ENCODE results near the gene SMYD3. TPM values are rescaled to one million over a fixed set of nuclear protein-coding genes. Genes with fewer than 3 reads are reported as not detected.

Gene SMYD3
- total and polyA plus RNA-seq, 10 of the 15 experiments (the other 5 are each of a cell fraction or from before 2014, with no cell fraction given) = 18.3 to 54.0 (median 24.8) TPM

DNA sequence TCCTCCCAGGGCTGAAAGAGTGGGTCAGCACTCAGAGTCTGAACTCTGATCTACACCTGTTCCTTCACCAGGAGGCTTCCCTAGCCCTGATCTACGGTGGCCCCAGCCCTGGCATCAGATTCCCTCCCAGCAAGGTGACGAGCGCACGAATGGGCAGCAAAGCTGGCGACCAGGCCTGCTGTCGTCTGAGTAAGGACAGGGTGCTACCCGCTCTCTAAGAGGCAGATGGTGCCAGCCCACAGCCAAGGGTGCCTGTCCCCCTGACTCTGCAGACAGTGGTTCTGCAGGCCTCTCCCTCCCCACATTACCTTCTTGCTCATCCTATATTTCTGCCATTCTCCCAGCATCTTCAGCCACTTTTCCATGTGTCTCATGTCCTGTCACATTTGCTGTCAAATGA, 10.3 kb upstream of the SMYD3 start:
- FAIRE-seq (no peak), ATAC-seq (no peak), DNase-seq (ENCODE audit: low read depth, low spot score) (no peak)
- H3K4me1 ChIP-seq (ENCODE audit: control insufficient read depth, insufficient read depth, low read length) = no peaks in the 10 kb centered on the region
- ChIA-PET RAD21 (ENCODE audit: unreplicated experiment) (no interaction called here), CTCF (interaction anchor here (1.1 kb wide), 1 partner anchor 20 kb away, joined by 4 read pairs; no protein-coding TSS in a partner anchor), POLR2A (no interaction called here), SMC1A (ENCODE audit: uncharacterized antibody, unreplicated experiment) (no interaction called here)
- H2AFZ ChIP-seq (ENCODE audit: control insufficient read depth, low read depth, low read length) = no peak overlapping the region
- H3K9ac ChIP-seq (ENCODE audit: control insufficient read depth, insufficient read depth, low read length) = no peak overlapping the region
- H3K79me2 ChIP-seq (ENCODE audit: control insufficient read depth, insufficient read depth, low read length) = no peaks in the 10 kb centered on the region
- 62% methylated on average over 7 of the region's 7 CpGs for WGBS (ENCODE audit: insufficient coverage, insufficient replicate concordance, low lambda C conversion rate, missing lambda C conversion rate)
- TF ChIP-seq STAT3 (IDR thresholded peaks at IDR 0.05; ENCODE audit: low read depth, low read length) = no peak
- TF ChIP-seq HDAC2 (IDR thresholded peaks at IDR 0.05) = no peak
- no peak for TF ChIP-seq ASH2L (IDR thresholded peaks at IDR 0.05; ENCODE audit: borderline replicate concordance, low read depth)
- TF ChIP-seq MEF2B (IDR thresholded peaks at IDR 0.05; ENCODE audit: partially characterized antibody, poor library complexity, severe bottlenecking) = no peak
- no peak overlapping the region for H3K4me3 ChIP-seq
- no TSS peak for BruUV-seq (replicated peaks)
- H3K27me3 ChIP-seq (replicated peaks in 1 of 2; ENCODE audit: control insufficient read depth in 2 of 2, insufficient read depth in 2 of 2, low read length in 1 of 2) = no peaks in the 10 kb centered on the region
- no peak overlapping the region for H3K27ac ChIP-seq (ENCODE audit: control insufficient read depth, insufficient read depth)
- H3K36me3 ChIP-seq (ENCODE audit: control insufficient read depth in 2 of 2, insufficient read depth in 2 of 2, low read length in 1 of 2) = no peaks in the 10 kb centered on the region
- no peak overlapping the region for H3K4me2 ChIP-seq (ENCODE audit: control insufficient read depth, insufficient read depth)
- in situ Hi-C loops (cut with MboI) (no loop called here), intact Hi-C loops (cut with micrococcal nuclease; ENCODE audit: unreplicated experiment) (no loop called here)
- peaks cover 20% of the 10 kb centered on the region; the same call in 2 of the 3 replicates for H3K9me3 ChIP-seq (replicated peaks; ENCODE audit: control insufficient read depth, insufficient read depth, low read length)
- no peaks in the 10 kb centered on the region for H4K20me1 ChIP-seq (ENCODE audit: control insufficient read depth, insufficient read depth)

GRCh38 chr1:246516126-246516525, 9.0 kb upstream of the SMYD3 start:
- RAD21 ChIA-PET (ENCODE audit: unreplicated experiment) = no interaction called here

More at GRCh38 chr1:246516126-246516525, 9.0 kb upstream of the SMYD3 start:
- WGBS (ENCODE audit: insufficient coverage, insufficient replicate concordance, low lambda C conversion rate, missing lambda C conversion rate) = 78% methylated on average over 9 of the region's 10 CpGs
- Histone ChIP-seq H3K79me2 (ENCODE audit: control insufficient read depth, insufficient read depth, low read length) (no peaks in the 10 kb centered on the region), H3K9me3 (replicated peaks; ENCODE audit: control insufficient read depth, insufficient read depth, low read length) (peaks cover 20% of the 10 kb centered on the region; the same call in 2 of the 3 replicates), H3K4me3 (no peak overlapping the region), H3K27ac (ENCODE audit: control insufficient read depth, insufficient read depth) (no peak overlapping the region), H3K4me1 (ENCODE audit: control insufficient read depth, insufficient read depth, low read length) (no peaks in the 10 kb centered on the region), H3K9ac (ENCODE audit: control insufficient read depth, insufficient read depth, low read length) (no peak overlapping the region), H3K36me3 (ENCODE audit: control insufficient read depth in 2 of 2, insufficient read depth in 2 of 2, low read length in 1 of 2) (no peaks in the 10 kb centered on the region), H4K20me1 (ENCODE audit: control insufficient read depth, insufficient read depth) (no peaks in the 10 kb centered on the region), H3K27me3 (replicated peaks in 1 of 2; ENCODE audit: control insufficient read depth in 2 of 2, insufficient read depth in 2 of 2, low read length in 1 of 2) (no peaks in the 10 kb centered on the region), H2AFZ (ENCODE audit: control insufficient read depth, low read depth, low read length) (no peak overlapping the region), H3K4me2 (ENCODE audit: control insufficient read depth, insufficient read depth) (no peak overlapping the region)
- ChIA-PET SMC1A (ENCODE audit: uncharacterized antibody, unreplicated experiment) (interaction anchor here (1.3 kb wide), 1 partner anchor 10 kb away, joined by 3 read pairs; no protein-coding TSS in a partner anchor), POLR2A (no interaction called here), CTCF (interaction anchor here (0.6 to 1.1 kb wide), 2 partner anchors 18 to 29 kb away, joined by 3 to 4 read pairs; no protein-coding TSS in a partner anchor)
- TF ChIP-seq USF1 (IDR thresholded peaks at IDR 0.05; ENCODE audit: borderline replicate concordance, extremely low read length, insufficient read depth, low read depth, low read length) (no peak), KLF5 (IDR thresholded peaks at IDR 0.05; ENCODE audit: partially characterized antibody) (no peak), IRF3 (IDR thresholded peaks at IDR 0.05) (no peak), LARP7 (IDR thresholded peaks at IDR 0.05) (no peak)
- no peak for FAIRE-seq
- DNase-seq (ENCODE audit: low read depth, low spot score) = no peak
- intact Hi-C loops (cut with micrococcal nuclease; ENCODE audit: unreplicated experiment) (no loop called here), in situ Hi-C loops (cut with MboI) (no loop called here)
- no TSS peak for BruUV-seq (replicated peaks)
- ATAC-seq = no peak
